T-helper 1 cell (primary cell): ENCODE measurements around the gene TFDP3.

Experiments
- DNase-seq, 5 donors: peaks; one replicate each; pipeline ENCODE4 v3.0.0-alpha.2; 2012 to 2020

TFDP3 gene

GRCh38 chrX:133185938-133186337, 32.2 kb downstream of the TFDP3 start:
- DNase-seq = no peak

GRCh38 chrX:133185119-133185518, 33.0 kb downstream of the TFDP3 start:
- no peak for DNase-seq

GRCh38 chrX:133183806-133184205, 34.3 kb downstream of the TFDP3 start:
- DNase-seq = no peak

GRCh38 chrX:133179500-133179899, 38.7 kb downstream of the TFDP3 start:
- no peak for DNase-seq

- DNase-seq = no peak
These were observed 41.0 kb downstream of the TFDP3 start for GRCh38 chrX:133177202-133177601.

- DNase-seq = no peak
These were observed 42.5 kb downstream of the TFDP3 start for GRCh38 chrX:133175605-133176004.

- DNase-seq = no peak
These were observed 43.0 kb downstream of the TFDP3 start for GRCh38 chrX:133175162-133175561.

- no peak for DNase-seq
These were observed 46.0 kb downstream of the TFDP3 start for GRCh38 chrX:133171962-133172708.
